Measurements from ENCODE around the gene SEC61B. TPM values are rescaled to one million over a fixed set of nuclear protein-coding genes. Genes with fewer than 3 reads are reported as not detected.

Gene SEC61B
- total and polyA plus RNA-seq, 10 of the 15 experiments (the other 5 are each of a cell fraction or from before 2014, with no cell fraction given), result 108 to 747 (median 301) TPM

GRCh38 chr9:99266255-99267023 lies 44.4 kb downstream of the SEC61B start (continued):
- TF ChIP-seq ZBTB33 (IDR thresholded peaks at IDR 0.05) (no peak), BHLHE40 (IDR thresholded peaks at IDR 0.05; ENCODE audit: borderline replicate concordance in 1 of 2, low read depth in 2 of 2, low read length in 1 of 2) (peak in 1 of 2 experiments; percentile 33; a peak in 1 of 4 replicates), POU2F2 (IDR thresholded peaks at IDR 0.05; ENCODE audit: borderline replicate concordance, low read depth, low read length) (no peak), ATF7 (IDR thresholded peaks at IDR 0.05; ENCODE audit: low read depth) (peak; percentile 64; the same call in 1 of the 2 replicates)

GRCh38 chr9:99269416-99269815 lies 47.3 kb downstream of the SEC61B start:
- H3K4me2 ChIP-seq (ENCODE audit: control insufficient read depth, insufficient read depth), result no peak overlapping the region
- peaks cover 32% of the 10 kb centered on the region for H3K4me1 ChIP-seq (ENCODE audit: control insufficient read depth, insufficient read depth, low read length)
- ChIA-PET SMC1A (ENCODE audit: uncharacterized antibody, unreplicated experiment) (interaction anchor here (1.0 to 1.4 kb wide), 2 partner anchors 18 to 36 kb away, joined by 3 to 4 read pairs; no protein-coding TSS in a partner anchor), CTCF (interaction anchor here (1.2 to 2.1 kb wide), 3 partner anchors 11 to 38 kb away, joined by 3 to 8 read pairs (median 3); no protein-coding TSS in a partner anchor), POLR2A (no interaction called here), RAD21 (ENCODE audit: unreplicated experiment) (interaction anchor here (2.0 kb wide), 1 partner anchor 84 kb away, joined by 12 read pairs; no protein-coding TSS in a partner anchor)
- H4K20me1 ChIP-seq (ENCODE audit: control insufficient read depth, insufficient read depth), result no peaks in the 10 kb centered on the region
- no peak overlapping the region for H3K4me3 ChIP-seq
- H3K27ac ChIP-seq (ENCODE audit: control insufficient read depth, insufficient read depth), result no peak overlapping the region
- intact Hi-C loops (cut with micrococcal nuclease; ENCODE audit: unreplicated experiment) (loop anchor here (5.0 kb wide), 2 partner anchors 538 to 553 kb away; partner anchors contain the start of gene NR4A3), in situ Hi-C loops (cut with MboI) (no loop called here)
- FAIRE-seq, result no peak
- H3K36me3 ChIP-seq (ENCODE audit: control insufficient read depth in 2 of 2, insufficient read depth in 2 of 2, low read length in 1 of 2), result no peaks in the 10 kb centered on the region
- H2AFZ ChIP-seq (ENCODE audit: control insufficient read depth, low read depth, low read length), result no peak overlapping the region
- H3K9ac ChIP-seq (ENCODE audit: control insufficient read depth, insufficient read depth, low read length), result no peak overlapping the region
- no peaks in the 10 kb centered on the region for H3K27me3 ChIP-seq (replicated peaks in 1 of 2; ENCODE audit: control insufficient read depth in 2 of 2, insufficient read depth in 2 of 2, low read length in 1 of 2)
- ATAC-seq, result no peak
- H3K79me2 ChIP-seq (ENCODE audit: control insufficient read depth, insufficient read depth, low read length), result no peaks in the 10 kb centered on the region
- no peaks in the 10 kb centered on the region for H3K9me3 ChIP-seq (replicated peaks; ENCODE audit: control insufficient read depth, insufficient read depth, low read length)
- no TSS peak for BruUV-seq (replicated peaks)
- 58% methylated on average over 3 of the region's 3 CpGs for WGBS (ENCODE audit: insufficient coverage, insufficient replicate concordance, low lambda C conversion rate, missing lambda C conversion rate)
- no peak for DNase-seq (ENCODE audit: low read depth, low spot score)
- TF ChIP-seq IRF5 (IDR thresholded peaks at IDR 0.05; ENCODE audit: borderline replicate concordance), result no peak
- no peak for TF ChIP-seq RELA (IDR thresholded peaks at IDR 0.05; ENCODE audit: borderline replicate concordance, partially characterized antibody)
- no peak for TF ChIP-seq POLR2AphosphoS5 (IDR thresholded peaks at IDR 0.05; ENCODE audit: low read length)
- no peak for TF ChIP-seq BCLAF1 (IDR thresholded peaks at IDR 0.05)
- TF ChIP-seq NR2F1 (conservative IDR thresholded peaks at IDR 0.05), result no peak
- TF ChIP-seq STAT3 (IDR thresholded peaks at IDR 0.05; ENCODE audit: low read depth, low read length), result no peak
- no peak for TF ChIP-seq ZNF622 (IDR thresholded peaks at IDR 0.05)
- TF ChIP-seq CHD2 (IDR thresholded peaks at IDR 0.05; ENCODE audit: borderline replicate concordance, low read depth, low read length), result no peak
- TF ChIP-seq HDAC6 (IDR thresholded peaks at IDR 0.05; ENCODE audit: unreplicated experiment), result no peak
- no peak for TF ChIP-seq KAT2A (conservative IDR thresholded peaks at IDR 0.05; ENCODE audit: control insufficient read depth, low read depth, low read length)
- TF ChIP-seq FOS (IDR thresholded peaks at IDR 0.05; ENCODE audit: borderline replicate concordance, extremely low read depth, insufficient read length), result no peak

Measured in GM12878 (cell line).